HTR-8/SVneo (cell line): Measurements from ENCODE around the gene MFAP2.
"Not testable (repeated sequence)": the region's sequence is repeated elsewhere in the genome, so short reads cannot be mapped to it uniquely, and the experiment has no call there.

Experiments
- DNase-seq: peaks from one replicate; pipeline ENCODE4 v3.0.0; 2011; ENCODE audit warnings: low spot score, mixed read lengths; ENCODE audit not compliant: insufficient read length
- FAIRE-seq: peaks from 2 replicates; lab custom pipeline; 2011; peaks lifted over from hg19 to GRCh38; lab: Jason Lieb, UNC

The MFAP2 gene

DNA sequence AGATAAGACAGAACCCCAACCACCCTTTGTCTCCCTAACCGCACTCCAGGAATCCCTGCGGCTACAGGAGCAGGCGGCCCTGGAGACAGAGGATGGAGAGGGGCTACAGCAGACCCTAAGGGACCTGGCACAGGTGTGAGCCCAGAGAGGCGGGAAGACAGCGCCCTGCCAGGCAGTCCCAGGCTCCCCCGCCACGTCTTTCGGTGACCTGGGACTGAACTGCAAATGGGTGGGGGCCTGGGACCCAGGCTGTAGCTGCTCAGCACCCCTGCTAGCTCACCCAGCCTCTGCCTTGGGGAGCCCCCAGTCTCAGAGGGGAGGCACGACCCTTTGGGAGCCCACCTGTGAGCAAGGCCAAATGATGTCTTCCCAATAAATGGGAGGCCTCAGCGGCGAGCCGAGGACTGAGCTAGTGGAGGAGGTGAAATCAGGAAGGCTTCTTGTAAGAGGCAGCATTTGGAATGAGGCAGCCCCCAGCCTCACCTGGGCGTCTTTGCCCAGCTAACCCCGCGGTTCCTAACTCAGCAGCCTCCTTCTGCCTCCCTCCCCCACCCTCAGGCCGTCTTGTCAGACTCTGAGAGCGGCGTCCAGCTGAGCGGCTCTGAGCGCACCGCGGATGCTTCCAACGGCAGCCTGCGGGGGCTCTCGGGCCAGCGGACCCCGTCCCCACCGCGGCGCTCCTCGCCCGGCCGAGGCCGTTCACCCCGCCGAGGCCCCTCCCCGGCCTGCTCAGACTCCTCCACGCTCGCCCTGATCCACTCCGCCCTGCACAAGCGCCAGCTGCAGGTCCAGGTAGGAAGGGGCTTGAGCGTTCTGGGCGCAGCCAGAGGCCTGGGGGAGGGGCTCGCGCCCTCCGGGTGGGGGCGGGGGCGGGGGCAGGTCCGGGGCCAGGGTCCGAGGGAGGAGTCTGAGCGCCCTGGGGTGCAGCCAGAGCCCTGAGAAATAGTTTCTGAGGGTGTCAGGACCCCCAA, 41.8 kb downstream of the MFAP2 start:
- no peak for FAIRE-seq
- no peak for DNase-seq

DNA sequence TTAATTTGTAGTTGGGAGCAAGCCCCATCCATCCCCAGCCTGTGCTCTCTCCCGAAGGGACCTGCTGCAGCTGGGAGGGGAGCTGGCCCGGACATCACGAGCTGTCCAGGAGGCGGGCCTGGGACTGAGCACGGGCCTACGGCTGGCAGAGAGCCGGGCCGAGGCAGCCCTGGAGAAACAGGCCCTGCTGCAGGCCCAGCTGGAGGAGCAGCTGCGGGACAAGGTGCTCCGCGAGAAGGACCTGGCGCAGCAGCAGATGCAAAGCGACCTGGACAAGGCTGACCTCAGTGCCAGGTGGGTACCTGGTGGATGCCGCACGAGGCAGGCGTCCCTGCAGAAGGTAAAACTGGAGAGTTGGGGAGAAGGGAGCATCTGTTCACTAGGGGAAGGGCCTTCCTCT, 43.8 kb downstream of the MFAP2 start:
- not testable (repeated sequence) for FAIRE-seq, DNase-seq

DNA sequence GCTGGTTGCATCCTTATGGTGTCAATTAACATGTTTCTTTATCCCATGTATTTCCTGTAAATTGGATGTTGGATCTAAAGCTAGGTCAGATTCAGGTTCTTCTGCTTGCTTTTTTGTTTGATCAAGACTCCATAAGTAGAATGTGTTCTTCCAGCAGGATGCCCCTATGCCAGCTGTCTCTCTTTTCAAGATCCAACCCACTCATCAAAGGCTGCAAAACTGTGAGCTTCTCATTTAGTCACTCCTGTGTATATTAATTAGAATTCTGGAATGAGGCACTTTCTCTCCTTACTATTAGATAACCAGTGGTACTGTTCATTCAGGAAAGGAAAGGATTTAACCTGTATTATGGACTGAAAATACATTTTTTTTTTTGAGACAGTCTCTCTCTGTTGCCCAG, 46.5 kb downstream of the MFAP2 start:
- not testable (repeated sequence) for DNase-seq, FAIRE-seq

DNA sequence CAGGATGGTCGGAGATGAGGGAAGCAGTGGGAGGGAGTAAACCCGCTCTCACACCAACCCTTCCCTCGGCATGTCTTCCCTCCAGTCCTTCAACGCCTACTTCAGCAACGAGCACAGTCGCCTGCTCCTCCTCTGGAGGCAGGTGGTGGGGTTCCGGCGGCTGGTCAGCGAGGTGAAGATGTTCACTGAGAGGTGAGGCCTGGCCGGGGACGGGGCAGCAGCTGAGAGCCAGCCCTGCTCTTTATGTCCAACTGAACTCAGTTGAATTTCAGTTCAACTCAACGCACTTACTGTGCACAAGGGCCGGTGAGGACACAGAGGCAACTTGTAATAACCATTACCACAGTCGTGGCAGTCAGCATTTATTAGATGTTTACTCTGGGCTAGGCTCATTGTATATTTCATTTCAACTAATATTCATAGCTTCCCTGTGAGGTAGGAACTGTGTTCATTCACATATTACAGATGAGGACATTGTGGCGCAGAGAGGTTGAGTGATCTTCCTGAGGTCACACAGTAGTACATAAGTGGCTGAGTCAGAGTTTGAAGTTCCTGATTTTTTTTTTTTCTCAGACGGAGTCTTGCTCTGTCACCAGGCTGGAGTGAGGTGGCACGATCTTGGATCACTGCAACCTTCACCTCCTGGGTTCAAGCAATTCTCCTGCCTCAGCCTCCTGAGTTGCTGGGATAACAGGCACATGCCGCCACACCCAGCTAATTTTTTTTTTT, 49.0 kb downstream of the MFAP2 start:
- FAIRE-seq, DNase-seq: not testable (repeated sequence)

DNA sequence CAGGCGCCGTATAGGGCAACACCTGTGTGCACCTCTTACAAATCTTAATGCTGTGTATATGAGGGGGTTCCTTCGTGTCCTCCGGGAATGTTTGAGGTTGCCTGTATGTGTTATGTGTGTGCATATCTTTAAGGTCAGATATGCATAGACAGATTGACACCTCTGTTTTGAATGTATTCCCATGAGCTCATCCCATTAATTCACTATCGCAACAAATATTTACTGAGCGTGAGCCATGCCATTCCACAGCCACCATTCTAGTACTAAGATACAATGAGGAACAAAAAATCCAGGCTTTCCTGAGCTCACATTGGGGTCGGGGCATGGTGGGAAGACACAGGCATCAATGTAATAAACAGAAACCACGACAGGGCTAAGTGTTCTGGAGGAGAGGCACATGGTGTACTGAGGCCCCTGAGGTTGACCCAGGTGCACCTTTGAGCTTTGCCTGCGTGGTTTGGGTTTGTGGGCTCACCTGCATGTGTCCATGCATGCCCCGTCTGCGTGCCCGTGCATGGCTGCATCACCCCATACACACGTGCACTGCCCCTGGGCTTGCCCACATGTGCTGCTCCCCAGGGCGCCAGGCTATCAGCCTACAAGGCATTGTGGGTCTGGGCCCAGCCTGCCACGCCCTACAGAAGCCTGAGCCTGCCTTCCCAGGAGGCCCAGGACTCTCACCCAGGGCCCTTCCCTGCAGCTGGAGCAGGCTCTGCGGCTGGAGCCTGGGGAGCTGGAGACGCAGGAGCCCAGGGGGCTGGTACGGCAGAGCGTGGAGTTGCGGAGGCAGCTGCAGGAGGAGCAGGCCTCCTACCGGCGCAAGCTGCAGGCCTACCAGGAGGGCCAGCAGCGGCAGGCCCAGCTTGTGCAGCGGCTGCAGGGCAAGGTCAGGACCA, 51.0 kb downstream of the MFAP2 start:
- FAIRE-seq, DNase-seq: not testable (repeated sequence)

DNA sequence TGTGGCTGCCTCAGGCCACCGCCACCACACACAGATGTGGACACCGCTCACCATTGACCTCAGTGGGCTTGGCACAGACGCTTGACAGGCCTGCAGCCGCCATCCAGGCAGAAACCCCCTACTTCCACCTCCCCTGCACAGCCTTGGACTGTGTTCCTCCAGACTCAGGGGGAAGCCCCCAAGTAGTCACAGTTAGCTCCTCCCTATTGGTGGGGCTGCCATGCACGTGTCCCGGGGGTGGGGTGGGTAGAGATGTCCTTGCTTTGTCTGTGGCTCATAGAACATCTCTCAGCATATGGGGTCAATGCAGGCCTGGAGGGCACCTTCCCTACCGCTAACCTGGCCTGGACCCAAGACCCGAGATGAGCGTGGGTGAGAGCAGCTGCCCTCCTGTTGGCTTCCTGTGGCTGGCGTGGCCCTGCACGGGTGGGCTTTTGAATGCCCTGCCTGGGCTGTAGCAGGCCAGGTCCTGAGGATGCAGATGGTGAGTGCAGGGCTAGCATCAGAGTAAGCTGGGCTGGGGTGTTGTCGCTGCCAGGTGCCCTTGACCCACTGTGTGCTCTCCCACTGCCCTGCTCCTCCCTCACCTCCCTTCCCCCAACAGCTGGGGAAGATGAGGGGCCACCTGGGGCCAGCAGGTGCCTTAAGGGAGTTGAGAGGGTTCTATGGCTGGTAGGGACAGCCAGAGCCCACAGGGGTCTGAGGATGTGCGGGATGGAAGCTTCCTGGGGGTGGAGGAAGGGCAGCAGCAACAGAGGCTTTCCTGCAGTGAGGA, 52.5 kb downstream of the MFAP2 start:
- FAIRE-seq (no peak), DNase-seq (no peak)

DNA sequence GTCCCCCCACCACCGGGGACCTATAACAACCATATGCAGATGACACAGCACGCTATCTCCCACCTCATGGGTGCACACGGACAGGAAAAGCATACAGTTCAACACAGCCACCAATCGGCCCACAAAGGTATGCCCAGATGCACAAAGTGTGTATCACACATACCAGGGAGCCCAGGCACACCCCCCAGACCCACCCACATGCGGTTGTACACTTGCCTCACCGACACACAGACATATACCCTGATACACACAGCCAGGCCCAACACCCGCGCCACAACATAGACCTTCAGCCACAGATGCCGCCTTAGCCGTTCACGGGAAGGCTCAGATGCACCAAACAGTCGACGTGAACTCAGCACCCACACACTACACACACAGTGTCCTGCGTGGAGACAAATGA, 53.2 kb downstream of the MFAP2 start:
- no peak for DNase-seq
- FAIRE-seq, result no peak

DNA sequence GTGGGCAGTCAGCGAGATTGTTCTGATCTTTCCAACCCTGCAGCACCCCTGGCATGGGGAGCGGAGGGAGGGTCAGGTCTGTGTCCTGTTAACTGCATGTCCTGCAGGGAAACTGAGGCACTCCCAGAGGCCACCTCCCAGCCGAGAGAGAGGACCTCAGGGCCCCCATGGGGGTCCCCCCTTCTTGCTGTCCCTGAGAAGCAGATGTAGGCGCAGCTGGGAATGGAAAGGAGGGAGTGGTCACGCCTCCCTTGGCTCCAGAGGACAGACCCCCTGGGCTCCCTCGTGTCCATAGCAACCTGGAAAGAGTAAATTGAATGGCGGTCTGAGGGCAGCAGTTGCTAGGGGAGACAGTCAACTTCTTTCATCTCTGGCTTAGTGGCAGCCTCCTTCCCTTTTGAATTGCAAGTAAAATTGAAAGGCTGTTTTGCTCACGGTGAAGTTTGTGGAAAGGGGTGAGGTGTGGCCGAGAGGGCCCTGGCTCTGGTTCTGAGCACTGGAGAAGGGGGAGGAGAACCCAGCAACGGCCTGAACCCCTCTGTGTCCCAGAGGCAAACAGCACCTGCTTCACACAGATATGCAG, 53.8 kb downstream of the MFAP2 start:
- FAIRE-seq, result no peak
- DNase-seq, result no peak

DNA sequence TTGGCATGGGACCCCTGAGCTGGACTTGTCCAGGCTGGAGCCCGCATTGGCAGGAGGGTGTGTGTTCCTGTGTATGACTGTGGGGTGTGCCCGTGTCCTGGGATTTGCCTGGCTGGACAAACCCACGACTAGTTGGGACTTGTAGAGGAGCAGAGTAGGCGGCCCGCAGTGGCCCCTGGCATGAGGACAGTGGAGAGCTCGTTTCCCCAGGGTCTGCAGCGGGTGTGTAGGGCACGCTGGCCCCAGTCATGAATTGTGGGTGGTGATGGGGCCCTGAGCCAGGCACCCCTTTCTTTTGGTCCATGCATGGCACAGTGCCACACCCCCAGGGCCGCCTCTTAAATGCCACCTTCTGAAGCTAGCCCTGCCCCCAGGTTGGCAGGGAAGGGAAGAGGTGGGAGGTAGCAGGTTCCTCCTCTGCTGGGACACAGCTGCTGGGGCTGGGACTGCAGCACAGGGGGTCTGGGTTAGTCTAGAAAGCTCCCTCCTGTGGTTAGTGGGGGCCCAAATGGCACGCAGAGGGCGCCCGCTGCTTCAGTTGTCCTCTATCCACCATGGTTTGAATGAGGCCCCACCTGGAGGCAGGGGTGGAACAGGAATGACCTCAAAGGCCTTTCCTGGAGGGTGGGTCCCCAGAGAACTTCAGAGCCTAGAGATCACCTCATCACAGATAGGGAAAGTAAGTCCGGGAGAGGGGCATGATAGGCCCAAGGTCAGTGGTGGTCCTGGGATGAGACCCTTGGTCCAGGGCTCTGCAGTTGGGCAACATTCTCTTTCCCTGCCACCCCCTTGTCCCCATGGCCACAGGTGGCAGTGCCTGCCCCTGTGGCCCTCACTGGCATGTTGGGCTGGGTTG, 54.6 kb downstream of the MFAP2 start:
- DNase-seq (no peak), FAIRE-seq (no peak)

DNA sequence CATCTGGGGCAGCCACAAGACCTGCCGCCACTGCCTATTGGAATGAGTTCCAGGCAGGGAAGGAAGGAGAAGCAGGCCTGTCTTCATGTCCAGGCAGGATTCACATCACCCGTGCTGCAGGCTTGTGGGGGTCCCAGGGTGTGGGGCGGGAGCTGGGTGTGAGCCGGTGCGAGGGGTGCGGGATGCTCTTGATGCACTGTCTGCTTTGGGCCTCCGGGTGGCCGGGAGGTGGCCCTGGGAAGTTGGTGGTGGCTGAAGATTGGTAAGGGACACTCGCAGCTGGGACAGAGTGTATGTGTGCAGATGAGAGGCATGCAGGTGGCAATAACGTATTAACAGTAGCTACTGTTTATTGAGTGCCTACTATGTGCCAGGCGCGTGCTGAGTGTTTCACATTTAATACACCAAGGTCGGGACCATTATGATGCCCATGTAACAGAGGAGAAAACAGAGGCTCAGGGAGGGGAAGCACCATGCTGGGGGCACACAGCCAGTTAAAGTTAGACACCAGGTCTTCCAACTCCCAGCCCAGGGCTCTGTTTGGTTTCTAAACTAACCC, 55.4 kb downstream of the MFAP2 start:
- FAIRE-seq (no peak), DNase-seq (no peak)
